GM19372 (cell line): ENCODE data around the gene NUAK1.

Experiments
- ATAC-seq: cut with Tn5 transposase; IDR thresholded peaks from one replicate; pipeline ENCODE4 v1.9.1; 2021; ENCODE audit warnings: mild to moderate bottlenecking, low read depth, moderate library complexity; ENCODE audit not compliant: unreplicated experiment

NUAK1 gene

GRCh38 chr12:106039646-106040404 is 98.9 kb downstream of the NUAK1 start:
- no peak for ATAC-seq

GRCh38 chr12:106039242-106039641 is 99.5 kb downstream of the NUAK1 start:
- no peak for ATAC-seq

- no peak for ATAC-seq
These were observed 101.0 kb downstream of the NUAK1 start for GRCh38 chr12:106037524-106038298.

DNA sequence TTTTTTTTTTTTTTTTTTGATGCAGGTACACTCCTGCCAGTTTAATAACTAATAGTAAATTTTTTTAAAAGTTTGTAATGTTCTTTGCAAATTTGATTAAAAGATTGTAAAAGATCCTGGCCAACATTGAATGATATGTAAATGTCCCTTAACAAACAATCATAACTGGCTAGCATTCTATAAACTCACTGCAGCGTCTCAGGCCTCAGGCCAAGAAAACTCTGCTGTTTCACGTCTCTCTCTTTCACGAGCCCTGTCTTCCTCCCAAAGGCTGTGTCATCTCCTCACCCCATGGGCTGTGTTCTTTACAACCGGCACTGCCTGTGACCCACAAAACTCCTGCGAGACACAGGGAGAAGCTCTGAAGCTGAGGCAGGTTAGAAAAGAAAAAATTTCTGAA is 103.3 kb downstream of the NUAK1 start:
- ATAC-seq = no peak

DNA sequence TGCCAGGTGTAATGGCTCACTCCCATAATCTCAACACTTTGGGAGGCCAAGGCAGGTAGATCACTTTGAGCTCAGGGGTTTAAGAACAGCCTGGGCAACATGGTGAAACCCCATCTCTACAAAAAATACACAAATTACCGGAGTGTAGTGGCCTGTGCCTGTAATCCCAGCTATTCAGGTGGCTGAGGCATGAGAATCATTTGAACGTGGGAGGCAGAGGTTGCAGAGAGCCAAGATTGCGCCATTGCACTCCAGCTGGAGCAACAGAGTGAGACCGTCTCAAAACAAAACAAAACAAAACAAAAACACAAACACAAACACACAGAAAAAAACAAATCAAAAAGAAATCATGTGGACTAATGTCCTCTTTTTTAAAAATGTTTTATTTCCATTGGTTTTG is 104.4 kb downstream of the NUAK1 start:
- no peak for ATAC-seq

GRCh38 chr12:106033161-106033675 is 105.5 kb downstream of the NUAK1 start:
- ATAC-seq = no peak

GRCh38 chr12:106032623-106032925 is 106.2 kb downstream of the NUAK1 start:
- ATAC-seq = no peak

- ATAC-seq = no peak
These were observed 106.8 kb downstream of the NUAK1 start for GRCh38 chr12:106031761-106032622.

DNA sequence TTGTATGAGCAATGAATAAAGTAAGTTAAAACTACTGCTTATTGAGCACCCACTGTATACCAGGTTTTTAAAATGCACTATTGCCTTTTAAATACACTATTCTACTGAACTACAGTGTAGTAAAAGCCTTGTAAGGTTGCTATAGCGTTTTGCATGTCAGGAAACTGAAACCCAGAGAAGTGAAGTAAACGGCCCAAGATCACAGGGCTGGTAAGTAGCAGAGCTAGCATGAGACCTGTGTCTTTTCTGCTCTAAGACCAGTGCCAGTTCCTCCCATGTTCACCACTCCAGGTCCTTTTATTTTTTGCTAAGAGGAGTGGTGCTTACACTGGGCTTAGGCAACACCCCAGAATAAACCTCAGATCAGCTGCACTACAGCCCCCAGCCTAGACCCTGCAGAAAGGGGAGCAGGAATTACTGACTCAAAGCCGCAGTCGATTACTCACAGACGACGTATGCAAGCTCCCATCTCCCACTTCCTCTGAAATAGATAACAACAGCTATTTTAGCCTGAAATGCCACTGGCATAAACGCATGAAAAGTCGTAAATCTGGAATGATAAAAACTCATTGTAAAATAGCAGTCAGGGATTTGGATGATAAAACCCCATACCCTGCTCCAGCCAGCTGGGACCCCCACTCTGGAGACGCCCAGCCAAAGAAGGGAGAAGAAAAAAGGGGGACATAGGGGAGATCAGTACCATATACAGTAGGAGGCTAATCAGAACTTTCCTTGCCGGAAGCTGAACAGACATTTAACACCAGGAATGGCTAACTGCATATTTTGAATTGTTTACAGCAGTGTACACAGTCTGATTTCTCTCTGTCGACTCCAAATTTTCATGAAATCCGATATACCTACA is 108.3 kb downstream of the NUAK1 start:
- no peak for ATAC-seq

DNA sequence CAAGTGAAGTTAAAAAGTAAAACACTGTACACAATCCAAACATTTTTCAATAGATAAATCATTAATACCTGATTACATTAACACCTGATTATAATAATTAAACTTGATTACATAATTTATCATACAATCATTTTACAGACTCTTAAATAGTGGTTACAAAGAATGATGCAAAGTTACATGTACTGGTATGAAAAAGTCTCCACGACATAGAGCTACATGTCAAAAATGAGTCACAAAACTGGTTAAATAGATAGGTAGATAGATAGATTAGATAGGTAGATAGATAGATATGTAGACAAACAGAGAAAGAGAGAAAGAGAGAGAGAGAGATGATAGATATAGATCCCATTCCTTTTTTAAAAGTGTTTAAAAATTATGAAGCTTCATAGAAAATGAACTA is 109.2 kb downstream of the NUAK1 start:
- ATAC-seq = no peak

GRCh38 chr12:106027911-106028310 is 110.8 kb downstream of the NUAK1 start:
- ATAC-seq = no peak

DNA sequence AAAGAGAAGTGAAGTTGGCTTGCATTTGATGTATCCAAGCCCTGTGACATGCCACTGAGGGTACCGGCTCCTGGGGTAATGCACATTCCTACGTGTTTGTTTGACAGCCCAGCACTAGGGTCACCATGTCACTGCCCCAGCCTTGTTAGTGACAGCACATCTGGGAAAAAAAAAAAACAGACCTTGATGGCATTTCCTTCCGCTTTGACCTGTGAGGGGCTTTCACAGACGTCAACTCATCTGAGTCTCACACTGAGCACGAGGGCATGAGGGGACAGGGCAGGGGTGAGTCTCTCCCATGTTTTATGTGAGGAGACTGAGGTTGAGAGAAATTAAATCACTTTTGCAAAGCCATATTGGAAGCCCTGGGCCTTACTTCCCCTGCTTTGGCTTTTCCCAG is 111.5 kb downstream of the NUAK1 start:
- ATAC-seq = no peak

DNA sequence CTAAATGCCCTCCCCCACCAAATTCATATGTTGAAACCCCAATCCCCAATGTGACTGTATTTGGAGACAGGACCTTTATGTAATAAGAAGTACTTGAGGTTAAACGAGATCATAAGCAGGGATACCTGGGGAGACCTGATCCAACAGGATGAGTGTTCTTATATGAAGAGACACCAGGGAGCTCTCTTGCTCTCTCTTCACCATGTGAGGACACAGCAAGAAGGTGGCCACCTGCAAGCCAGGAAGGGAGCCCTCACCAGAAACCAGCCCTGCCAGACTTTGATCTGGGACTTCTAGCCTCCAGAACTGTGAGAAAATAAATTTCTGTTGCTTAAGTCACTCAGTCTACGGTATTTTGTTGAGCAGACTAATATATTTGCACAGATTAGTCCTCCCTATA is 113.6 kb downstream of the NUAK1 start:
- ATAC-seq = no peak

DNA sequence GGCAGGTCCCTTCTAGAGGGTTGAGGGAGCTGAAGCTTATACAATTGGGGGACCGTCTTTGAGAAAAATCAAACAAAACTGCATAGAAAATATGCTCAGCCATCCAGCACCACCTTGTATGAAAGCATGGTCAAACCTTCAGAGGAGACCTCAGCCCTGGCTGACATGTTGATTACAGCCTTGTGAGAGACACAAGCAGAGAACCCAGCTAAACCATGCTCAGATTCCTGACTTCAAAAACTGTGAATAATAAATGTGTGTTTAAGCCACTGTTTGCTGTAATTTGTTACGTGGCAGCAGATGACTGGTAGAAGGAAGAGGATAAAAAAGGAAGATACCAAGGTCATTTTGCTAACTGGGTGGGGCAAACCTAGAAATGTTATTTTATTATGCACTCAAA is 115.7 kb downstream of the NUAK1 start:
- no peak for ATAC-seq

- ATAC-seq = no peak
These were observed 116.2 kb downstream of the NUAK1 start for GRCh38 chr12:106022568-106023012.

- no peak for ATAC-seq
These were observed 117.2 kb downstream of the NUAK1 start for GRCh38 chr12:106021516-106021915.

- no peak for ATAC-seq
These were observed 118.0 kb downstream of the NUAK1 start for GRCh38 chr12:106020736-106021135.

GRCh38 chr12:106019144-106019543 is 119.6 kb downstream of the NUAK1 start:
- ATAC-seq = no peak

DNA sequence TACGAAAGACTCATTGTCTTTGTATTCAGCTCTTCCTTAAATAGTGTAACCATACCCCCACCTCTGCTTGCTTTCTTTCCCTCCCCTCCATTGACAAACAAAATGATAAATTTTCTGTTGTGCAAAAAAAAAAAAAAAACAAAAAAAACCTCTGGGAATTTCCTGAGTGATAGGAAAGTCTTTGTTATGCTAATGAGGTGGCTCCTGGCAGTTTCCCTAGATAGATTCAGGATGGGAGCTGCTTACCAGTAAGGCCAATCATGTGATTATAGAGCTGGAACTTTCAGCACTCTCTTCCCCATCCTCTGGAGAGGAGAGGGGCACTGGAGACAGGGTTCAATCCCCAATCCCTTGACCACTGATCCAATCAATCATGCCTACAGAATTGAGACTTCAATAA is 120.5 kb downstream of the NUAK1 start:
- no peak for ATAC-seq
